GM18498 (cell line): ENCODE data around the gene BAK1.
A peak's percentile ranks its signal among the peaks of the same experiment; 100 is the strongest.
"Not testable (repeated sequence)": the region's sequence is repeated elsewhere in the genome, so short reads cannot be mapped to it uniquely, and the experiment has no call there.

Experiments
- ATAC-seq: cut with Tn5 transposase; IDR thresholded peaks from one replicate; pipeline ENCODE4 v1.9.1; 2021; ENCODE audit warnings: mild to moderate bottlenecking, moderate library complexity; ENCODE audit not compliant: unreplicated experiment

The BAK1 gene

DNA sequence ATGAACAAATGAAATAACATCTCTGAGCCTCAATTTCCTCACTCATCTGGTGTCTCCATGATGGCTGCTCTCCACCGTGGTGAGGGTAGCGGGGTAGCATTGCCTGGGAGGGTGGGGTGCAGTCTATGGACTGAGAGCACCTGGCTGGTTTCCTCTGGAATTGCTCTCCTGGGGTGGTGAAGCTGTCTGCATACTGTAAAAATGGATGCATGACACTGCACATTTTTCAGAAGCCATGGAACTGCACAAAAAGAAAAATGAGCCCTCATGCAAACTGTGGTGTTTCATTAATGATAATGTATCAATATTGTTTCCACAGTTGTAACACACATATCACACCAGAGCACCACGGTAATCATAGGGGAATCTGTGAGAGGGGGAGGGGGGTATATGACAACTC is 28.9 kb upstream of the BAK1 start:
- no peak for ATAC-seq

DNA sequence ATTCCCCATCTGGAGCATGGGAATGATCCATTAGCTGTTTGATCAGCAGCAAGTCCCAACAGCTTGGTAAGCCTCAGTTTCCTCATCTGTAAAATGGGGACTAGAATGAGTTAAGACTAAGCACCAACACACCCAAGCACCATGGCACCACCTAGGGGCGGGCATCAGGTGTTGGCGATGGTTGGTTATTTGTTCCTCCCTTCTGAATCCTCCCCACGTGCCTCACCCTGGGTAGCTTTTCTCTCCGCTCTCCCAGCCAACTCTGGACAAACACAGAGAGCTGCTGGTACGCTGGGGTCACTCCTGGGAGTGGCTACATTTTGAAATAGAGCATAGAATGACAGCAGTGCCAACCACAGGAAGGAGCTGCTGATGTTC is 27.7 kb upstream of the BAK1 start:
- ATAC-seq, result no peak

DNA sequence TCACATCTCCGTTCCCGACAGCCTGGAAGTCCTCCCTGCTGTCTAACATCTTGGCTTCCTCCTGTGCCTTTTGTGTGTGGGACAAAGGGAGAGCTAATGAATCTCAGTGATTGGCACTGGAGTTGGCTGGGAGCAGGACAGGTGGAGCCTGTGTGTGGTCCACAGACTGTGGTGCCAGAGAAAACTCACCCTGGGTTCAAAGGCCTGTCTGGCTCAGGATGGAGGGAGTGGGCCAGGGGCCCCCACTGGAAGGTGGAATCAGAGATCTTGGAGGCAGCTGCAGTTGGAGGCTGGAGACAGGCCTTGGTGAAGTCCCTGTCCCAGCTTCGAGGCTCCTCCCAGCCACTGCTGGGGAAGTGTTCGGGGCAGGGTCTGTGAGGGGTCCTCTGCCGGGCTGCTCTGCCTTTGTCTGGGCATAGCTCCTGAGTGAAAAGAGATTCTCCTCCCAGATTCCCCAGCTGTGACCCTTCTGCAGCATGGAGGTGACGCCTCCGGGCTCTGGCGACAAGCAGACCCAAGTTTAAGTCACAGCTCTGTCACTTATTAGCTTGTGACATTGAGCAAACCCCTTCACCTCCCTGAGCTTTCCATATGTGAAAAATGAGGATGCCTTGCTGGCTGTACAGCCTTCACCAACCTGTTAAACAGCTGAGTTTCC is 27.2 kb upstream of the BAK1 start:
- no peak for ATAC-seq

DNA sequence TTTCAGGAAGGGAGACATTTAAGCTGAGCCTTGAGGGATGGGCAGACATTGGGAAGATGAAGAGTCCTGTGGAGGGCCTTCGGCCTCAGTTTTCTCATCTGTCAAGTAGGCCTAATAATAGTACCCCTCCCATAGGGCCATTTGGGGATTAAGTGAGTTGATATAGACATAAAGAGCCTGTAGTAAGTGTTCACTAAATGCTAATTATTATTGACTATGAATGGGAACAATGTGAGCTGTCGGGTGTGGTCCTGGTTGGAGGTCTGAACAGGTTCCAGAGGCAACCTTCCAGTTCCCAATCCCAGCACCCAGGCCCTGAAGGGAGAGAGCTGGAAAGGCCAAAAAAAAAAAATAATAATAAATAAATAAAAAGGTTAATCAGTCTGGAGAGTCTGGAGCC is 26.6 kb upstream of the BAK1 start:
- ATAC-seq, result no peak

DNA sequence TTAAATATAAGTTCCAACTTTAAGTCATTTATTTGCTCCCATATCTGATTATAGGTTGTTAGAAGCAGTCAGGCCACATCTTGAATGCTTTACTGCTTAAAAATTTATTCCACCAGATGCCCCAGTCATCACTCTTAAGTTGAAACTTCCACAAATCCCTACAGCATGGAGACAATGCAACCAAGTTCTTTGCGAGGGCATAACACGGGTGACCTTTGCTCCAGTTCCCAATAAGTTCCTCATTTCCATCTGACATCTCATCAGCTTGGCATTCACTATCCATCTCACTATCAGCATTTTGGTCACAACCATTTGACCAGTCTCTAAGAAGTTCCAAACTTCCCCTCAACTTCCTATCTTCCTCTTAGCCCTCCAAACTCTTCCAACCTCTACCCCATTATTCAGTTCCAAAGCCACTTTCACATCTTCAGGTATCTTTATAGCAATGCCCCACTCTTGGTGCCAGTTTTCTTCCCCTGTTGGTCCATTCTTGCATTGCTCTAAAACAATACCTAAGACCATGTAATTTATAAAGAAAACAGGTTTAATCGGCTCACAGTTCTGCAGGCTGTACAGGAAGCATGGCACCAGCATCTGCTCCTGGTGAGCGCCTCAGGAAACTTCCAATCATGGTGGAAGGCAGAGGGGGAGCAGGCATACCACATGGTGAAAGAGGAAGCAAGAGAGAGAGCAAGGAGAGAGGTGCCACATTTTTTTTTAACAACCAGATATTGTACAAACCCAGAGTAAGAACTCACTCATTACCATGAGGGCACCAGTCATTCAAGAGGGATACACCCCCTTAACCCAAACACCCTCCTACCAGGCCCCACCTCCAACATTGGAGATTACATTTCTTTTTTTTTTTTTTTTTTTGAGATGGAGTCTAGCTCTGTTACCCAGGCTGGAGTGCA is 25.1 kb upstream of the BAK1 start:
- ATAC-seq, result no peak

DNA sequence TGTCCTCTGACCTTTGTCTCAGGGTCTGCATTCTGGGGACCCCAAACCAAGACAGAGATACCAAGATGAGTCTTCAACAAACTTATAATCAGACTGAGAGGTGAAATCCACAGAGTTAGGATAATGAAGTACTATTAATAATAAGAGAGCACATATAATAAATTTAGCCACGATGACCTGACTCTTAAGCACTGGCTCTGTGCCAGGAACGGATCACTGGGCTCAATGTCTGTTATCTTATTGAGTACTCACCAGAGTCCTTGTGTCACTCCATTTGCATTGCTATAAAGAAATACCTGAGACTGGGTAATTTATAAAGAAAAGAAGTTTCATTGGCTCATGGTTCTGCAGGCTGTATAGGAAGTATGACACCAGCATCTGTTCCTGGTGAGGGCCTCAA is 22.1 kb upstream of the BAK1 start:
- ATAC-seq, result no peak

DNA sequence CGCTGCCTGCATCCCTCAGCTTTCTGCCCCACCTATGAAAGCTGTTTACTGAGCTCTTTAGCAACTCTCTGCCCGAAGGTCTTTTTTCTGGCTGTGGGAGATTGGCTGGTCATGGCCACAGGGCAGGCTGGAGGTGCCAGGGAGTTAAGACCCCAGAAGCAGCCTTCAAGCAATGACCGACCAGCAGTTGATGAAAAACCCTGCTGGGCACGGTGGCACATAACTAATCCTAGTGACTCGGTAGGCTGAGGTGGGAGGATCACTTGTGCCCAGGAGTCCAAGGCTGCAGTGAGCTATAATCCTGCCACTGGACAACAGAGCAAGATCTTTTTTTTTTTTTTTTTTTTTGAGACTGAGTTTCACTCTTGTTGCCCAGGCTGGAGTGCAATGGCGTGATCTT is 20.7 kb upstream of the BAK1 start:
- ATAC-seq, result no peak

DNA sequence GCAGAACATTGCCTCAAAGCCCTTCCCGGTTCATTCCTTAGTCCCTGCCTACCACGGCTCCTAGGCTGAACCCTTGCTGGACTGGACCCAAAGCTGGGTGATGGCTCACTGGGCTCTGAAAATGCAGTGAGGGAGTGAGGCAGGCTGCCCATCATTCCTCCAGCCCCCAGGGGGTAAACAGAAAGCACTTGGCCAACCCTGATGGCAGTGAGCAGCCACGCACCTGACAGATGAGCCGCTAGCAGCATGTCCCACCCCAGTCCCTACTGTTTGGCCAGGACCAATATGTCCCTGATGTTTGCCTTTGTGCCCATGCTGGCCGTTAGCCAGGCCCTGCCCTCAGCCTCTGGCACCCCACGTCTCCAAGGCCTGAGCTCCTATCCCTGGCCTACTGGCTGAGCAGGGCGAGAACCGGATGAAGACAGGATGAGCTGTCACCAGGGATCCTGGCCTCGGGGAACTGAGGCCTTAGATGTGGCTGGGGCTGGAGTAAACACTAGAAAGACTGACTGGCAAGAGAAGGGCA is 19.4 kb upstream of the BAK1 start:
- no peak for ATAC-seq

DNA sequence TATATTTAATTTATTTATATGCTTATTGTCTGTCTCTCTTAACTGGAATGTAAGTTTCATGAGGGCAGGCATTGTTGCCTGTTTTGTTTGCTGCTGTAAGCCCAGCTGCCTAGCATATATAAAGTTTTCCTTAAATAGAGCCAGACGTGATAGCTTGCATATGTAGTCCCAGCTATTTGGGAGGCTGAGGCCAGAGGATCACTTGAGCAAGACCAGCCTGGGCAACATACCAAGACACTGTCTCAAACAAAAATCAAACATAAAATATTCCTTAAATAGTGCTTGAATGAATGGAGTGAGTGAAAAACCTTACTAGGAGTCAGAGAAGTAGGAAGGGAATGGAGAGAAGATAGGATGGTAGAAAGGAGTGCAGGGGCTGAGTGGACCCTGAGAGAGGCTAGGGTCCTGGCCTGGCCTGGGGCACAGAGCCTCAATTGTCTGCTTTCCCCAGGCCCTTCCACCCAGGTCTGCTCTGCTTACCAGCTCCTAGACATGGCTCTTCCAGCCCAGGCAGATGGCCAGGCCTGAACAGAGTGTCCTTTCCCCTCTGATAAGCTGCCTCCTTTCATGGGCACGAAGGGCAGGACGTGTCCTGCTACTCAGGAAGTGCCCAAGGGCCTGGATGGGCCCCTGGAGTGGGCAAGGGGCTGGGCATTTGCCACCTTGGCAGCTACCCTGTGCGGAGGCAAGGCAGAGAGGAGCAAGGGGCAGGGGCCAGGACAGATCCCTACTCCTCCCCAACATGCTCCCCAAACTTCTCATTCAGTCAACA is 17.7 kb upstream of the BAK1 start:
- ATAC-seq, result no peak

DNA sequence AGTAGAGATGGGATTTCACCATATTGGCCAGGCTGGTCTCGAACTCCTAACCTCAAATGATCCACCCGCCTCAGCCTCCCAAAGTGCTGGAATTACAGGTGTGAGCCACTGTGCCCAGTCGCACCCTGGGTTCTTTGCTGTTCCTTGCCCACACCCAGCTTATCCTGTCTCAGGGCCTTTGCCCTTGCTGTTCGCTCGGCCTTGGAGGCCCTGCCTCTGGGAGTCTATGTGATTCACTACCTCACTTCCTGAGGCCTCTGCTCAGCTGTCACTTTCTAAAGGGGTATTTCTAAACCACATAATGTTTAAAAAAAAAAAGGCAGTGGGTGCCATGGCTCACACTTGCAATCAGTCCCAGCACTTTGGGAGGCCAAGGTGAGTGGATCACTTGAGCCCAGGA is 16.8 kb upstream of the BAK1 start:
- ATAC-seq, result not testable (repeated sequence)

DNA sequence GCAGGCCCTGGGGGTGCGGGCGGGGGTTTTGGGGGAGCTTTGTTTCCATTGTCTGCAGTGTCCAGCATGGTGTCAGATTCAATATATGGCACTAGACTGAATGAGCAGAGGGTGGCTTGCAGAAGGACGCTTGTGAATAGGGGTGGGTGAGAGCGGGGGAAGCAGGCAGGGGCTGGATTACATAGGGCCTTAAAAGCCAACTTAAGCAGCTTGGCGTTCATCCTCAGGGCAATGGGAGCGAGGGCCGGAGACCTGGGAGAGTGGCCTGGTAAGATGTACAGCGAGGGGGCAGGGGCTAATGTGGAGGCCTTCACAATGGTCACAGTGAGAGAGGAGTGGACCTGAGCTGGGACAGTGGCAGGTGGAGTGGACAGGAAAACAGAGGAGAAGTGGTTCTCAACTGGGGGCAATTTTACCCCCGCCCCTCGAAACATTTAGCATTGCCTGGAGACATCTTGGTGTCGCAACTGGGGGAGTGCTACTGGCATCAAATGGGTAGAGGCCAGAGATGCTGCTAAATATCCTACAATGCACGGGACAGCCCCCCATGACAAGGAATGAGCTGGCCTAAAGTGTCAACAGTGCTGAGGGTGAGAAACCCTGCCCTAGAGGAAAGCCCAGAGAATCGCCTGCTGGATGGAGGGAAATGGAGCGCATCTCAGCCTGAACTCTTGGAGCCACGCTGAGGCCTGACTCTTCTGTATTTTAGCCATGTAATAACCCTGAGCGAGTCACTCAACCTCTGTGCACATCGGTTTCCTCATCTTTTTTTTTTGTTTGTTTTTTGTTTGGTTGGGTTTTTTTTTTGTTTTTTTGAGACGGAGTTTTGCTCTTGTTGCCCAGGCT is 15.1 kb upstream of the BAK1 start:
- ATAC-seq, result no peak

DNA sequence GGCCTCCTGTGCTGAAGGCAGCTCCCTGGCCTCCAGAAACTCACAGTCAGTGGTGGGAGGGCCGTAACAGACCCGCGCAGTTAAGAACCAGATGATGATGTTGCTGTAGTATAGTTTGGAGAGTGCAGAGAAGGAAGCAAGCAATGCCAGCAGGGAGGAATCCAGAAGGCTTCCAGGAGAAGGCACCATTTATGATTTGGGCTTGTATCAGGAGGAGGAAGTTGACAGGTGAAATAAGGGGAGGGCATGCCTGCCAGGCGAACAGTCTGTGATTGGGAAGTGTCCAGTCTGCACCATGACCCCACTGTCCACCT is 13.3 kb upstream of the BAK1 start:
- no peak for ATAC-seq

DNA sequence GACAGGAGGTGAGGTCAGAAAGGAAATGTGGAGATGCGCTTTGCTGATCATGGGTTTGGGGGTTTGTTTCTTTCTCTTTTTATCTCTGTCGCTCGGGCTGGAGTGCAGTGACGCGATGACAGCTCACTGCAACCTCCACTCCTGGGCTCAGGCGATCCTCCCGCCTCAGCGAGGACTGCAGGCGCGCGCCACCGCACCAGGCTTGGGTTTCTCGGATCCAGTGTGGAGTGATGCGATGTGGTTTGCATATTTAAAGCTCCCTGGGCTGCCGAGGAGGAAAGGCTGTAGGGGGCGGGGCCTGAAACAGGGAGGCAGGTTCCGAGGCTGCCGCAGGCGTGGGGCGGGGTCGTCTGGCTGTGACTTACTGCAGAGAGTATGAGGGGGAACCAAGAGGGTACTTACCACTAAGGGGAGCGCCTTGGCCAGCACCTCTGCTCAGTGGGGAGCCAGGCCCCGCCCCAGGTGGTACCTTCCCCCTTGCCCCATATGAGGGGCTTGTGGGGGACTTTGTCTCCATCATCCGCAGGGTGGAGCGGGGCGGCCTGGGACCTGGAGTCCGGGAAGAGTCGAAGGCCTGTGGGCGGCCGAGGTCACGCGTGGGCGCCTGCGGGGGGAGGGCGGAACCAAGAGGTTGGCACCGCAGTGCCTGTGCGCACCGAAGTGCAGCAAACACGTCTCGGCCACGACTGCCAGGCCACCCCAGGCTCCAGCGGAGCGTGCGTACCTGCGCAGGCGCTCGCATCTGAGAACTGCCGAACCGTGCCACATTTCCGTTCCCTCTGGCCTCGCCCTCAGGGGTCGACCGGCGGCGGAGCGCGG is 12.7 kb upstream of the BAK1 start:
- peak; percentile 63 for ATAC-seq

DNA sequence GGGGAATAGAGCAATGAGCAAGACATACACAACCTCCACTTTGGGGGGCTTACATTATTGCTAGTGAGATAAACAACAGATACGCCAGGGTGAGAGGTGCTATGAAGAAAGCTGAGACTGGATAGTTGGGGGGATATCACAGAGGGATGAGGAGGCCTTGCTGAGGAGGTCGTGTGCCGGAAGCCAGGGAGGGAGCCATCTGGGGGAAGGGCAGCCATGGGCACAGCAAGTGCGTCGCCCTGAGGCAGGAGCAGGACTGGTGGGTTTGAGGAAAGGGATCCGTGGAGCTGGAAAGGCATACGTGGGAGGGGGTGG is 12.2 kb upstream of the BAK1 start:
- no peak for ATAC-seq

DNA sequence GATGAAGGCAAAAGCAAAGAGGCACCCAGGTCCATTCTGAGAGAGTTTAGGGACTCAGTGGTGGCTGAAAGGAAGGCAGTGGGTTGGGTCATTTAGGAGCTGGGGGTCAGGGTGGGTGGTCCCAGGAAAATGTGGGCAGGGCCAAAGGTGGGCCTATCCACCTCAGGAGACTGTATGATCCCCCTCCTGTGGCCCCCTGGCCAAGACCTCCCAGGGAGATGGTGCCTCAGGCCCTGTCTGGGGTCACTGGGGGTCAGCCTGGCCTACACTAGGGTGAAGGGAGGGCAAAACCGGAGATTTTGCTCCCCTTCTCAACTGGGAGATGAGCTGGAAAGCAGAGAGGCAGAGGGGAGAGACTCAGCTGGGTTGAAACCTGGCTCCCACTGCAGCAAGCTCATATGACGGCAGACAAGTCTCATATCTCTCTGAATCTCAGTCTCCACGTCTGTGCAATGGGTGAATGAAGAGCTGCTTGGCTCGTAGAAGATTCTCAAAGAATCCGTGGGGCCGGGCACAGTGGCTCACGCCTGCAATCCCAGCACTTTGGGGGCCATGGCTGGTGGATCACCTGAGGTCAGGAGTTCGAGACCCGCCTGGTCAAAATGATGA is 11.5 kb upstream of the BAK1 start:
- no peak for ATAC-seq

DNA sequence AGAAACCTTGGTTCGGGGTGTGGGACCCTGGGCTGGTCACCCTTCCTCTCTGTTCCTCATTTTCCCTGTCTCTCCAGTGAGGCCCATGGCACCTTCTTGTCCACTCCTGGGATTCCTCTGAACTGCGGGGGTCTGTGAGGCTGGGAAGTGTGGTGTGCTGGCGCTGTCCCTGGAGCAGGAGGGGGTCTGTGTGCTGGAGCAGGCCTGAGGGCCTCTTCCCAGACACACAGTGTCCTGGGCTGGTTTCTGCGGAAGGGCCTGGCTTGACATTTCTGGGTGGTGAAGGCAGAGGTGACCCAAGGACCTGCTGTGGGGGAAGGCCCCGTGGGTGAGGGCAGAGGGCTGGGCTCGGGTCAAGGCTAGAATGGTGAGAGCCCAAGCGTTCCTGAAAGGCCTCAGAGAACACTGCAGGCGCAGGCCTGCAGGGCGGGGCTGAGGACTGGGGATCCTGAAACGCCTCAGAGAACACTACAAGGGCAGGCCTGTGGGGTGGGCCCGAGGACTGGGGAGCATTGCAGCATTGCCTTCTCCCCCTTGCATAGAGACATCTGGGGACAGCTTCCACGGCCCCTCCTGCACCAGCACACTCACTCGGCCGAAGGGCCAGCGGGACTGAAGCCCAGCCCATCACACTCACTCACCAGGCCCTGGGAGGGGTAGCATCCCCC is 10.6 kb upstream of the BAK1 start:
- ATAC-seq, result no peak

DNA sequence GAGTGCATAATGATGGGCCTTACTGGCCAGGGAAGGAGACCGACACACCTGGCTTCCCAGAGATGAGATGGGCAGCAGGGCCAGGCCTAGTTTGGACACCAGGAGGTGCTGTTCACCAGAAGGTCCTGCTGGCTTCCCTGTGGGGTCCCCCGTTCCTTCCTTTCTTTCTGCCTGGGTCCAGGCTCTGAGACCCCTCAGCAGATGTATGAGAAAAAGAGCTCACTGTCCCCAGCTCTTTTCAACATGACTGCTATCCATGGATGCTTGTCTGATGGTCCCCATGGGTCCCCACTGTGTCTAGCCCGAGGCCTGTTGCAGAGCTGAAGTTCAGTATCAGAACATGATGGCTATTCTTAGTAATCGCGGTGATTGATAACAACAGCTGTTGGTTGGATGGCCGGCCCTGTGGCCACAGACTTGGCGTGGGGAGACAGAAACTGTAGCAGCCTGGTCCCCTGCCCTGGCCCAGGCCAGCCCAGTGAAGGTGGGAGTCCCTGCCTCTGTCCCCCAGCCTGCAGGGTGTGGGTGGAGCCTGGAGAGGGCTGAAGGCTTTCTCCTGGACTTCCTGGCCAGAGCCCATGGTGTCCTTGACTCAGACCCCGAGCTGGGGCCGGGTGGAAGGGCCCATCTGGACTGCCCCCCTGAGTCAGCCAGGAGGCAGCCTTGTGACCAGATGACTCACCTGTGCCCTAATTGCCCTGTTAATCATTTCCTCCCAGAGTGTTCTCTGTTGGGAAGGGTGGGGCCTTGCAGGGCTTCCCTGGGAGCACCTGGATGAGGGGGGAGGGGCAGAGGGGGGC is 9.9 kb upstream of the BAK1 start:
- ATAC-seq, result no peak

DNA sequence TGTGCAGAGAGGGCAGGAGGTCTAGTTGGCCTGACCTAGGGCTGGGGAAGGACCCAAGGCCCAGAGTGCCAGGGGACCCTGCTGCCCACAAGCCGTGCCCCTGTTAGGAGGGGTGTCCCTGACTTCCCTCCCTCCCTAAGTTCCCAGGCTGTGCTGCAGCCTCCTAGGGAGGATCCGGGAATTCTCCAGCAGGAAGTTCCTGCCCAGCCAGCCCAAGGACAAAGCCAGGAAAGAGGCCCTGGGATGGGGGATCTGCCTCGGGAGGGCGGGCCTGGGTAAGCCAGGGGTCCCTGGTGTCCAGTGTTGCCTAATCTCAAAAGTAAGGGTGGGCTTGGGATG is 9.3 kb upstream of the BAK1 start:
- no peak for ATAC-seq

DNA sequence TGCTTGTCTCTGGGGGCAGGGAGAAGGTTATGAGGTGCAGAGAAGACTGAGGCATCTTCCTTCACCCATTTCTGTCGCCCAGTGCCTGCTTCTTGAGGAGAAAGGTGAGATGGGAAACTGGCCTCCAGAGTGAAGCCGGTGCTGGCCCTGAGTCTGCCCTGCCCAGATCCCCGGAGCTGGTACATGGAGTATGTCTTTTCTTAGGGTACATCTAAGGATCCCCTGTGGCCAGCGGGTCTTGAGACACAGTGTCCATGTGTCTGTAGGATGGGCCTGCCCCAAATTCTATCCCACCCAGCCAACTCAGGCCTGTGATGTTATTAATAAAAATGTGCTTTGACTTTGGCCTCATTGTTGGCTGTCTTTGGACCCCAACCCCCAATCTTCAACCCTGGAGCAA is 8.8 kb upstream of the BAK1 start:
- no peak for ATAC-seq
